Cerebellar nuclear complex (tissue), 1 donor: Measurements from ENCODE around the gene OR10R2.

Experiments
- DNase-seq, 2 experiments: peaks; one replicate each; lab custom pipeline; 2025; lab: John Stamatoyannopoulos, UW

Gene OR10R2

DNA sequence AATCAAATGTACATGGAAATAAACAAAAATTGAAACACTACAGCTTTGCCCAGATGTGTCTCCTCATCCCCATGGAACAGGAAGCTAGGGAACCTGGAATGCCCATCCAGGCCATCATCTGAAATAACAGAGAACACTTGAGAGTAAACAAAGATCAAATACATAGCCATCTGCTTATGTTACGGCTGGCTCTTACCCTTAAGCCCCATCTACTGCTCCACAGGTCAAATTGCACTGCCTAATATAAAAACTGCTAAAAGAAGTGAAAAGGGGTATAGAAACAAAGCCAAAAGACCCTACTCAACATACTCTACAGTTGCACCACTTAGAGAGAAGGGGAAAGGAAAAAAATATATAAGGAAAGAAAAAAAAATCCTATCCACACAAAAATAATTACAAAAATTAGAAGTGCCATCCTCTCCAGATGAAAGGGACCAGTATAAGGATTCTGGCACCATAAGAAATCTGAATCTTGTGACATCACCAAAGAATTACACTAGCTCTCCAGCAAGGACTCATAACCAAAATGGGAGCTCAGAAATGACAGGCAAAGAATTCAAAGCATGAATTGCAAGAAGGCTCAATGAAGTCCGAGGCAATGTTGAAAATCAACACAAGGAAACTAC is 55.3 kb downstream of the OR10R2 start:
- DNase-seq = no peak
